Measurements from ENCODE around the gene HOXD9. TPM values are rescaled to one million over a fixed set of nuclear protein-coding genes. Genes with fewer than 3 reads are reported as not detected.

Gene HOXD9
- total RNA-seq, 2 experiments from 2014 or later, result not detected

DNA sequence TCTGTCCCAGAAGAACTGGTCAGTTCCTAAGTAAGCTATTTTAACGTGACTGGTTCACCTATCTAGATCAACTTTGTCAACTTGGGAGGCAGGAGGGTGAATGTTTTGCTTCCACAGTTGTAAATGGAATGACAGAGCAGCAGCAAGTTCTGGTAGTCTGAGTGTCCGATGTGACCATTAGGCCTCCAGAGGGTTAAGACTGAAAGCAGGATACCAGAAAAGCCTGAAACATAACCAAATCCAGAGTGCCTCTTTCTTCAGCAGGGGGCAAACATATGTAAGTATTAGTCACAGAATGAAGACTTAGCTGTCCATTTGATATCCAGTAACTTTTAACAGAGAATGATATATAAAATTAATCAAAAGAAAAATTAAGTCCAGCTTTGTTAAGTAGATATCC is 43.8 kb downstream of the HOXD9 start:
- no TSS peak for BruUV-seq (replicated peaks)
- DNase-seq (ENCODE audit: low spot score), result no peak
- ChIA-PET CTCF (ENCODE audit: unreplicated experiment) (no interaction called here), POLR2A (no interaction called here)
- intact Hi-C loops (cut with micrococcal nuclease; ENCODE audit: unreplicated experiment), result no loop called here
- H3K36me3 ChIP-seq (ENCODE audit: insufficient read depth, low read length), result no peaks in the 10 kb centered on the region
- no peaks in the 10 kb centered on the region for H3K79me2 ChIP-seq (ENCODE audit: insufficient read depth, low read depth, low read length)
- no peak for TF ChIP-seq EZH2phosphoT487 (IDR thresholded peaks at IDR 0.05; ENCODE audit: borderline replicate concordance, low read depth, low read length)
- no peaks in the 10 kb centered on the region for H3K4me1 ChIP-seq (ENCODE audit: insufficient read depth, low read length, poor library complexity, severe bottlenecking)
- H3K9me2 ChIP-seq (ENCODE audit: insufficient read depth, low read length), result no peaks in the 10 kb centered on the region
- H2AFZ ChIP-seq (ENCODE audit: low read length), result no peak overlapping the region
- no peaks in the 10 kb centered on the region for H3K9me3 ChIP-seq (ENCODE audit: low read length)
- no peaks in the 10 kb centered on the region for H4K20me1 ChIP-seq (ENCODE audit: insufficient read depth, low read length)
- H3K4me3 ChIP-seq (ENCODE audit: low read depth, low read length, poor library complexity, severe bottlenecking), result no peak overlapping the region
- H3K4me2 ChIP-seq (ENCODE audit: low read length), result no peak overlapping the region
- H3K27ac ChIP-seq (ENCODE audit: low read depth, low read length, poor library complexity, severe bottlenecking), result no peak overlapping the region

DNA sequence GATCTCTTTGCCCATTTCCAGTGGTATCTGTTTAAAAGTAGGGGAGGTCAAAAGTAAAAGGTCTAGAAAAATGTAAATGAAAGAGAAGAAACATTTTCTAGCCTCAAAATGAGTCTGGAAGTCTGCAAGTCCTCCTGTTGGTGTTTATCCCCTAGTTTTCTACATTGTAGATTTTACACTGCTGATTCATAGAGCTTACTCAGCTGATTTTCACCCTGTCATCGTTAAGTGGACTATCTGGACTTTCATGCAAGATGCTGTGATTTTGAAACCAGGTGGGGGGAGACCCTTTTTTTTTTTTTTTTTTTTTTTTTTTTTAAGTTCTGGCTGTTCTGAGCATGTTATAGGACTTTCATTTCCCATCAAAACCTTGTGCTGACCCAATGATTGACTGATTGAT is 44.9 kb downstream of the HOXD9 start:
- H3K27ac ChIP-seq (ENCODE audit: low read depth, low read length, poor library complexity, severe bottlenecking), result no peak overlapping the region
- H3K4me1 ChIP-seq (ENCODE audit: insufficient read depth, low read length, poor library complexity, severe bottlenecking), result no peaks in the 10 kb centered on the region
- TF ChIP-seq, protein P1, sequence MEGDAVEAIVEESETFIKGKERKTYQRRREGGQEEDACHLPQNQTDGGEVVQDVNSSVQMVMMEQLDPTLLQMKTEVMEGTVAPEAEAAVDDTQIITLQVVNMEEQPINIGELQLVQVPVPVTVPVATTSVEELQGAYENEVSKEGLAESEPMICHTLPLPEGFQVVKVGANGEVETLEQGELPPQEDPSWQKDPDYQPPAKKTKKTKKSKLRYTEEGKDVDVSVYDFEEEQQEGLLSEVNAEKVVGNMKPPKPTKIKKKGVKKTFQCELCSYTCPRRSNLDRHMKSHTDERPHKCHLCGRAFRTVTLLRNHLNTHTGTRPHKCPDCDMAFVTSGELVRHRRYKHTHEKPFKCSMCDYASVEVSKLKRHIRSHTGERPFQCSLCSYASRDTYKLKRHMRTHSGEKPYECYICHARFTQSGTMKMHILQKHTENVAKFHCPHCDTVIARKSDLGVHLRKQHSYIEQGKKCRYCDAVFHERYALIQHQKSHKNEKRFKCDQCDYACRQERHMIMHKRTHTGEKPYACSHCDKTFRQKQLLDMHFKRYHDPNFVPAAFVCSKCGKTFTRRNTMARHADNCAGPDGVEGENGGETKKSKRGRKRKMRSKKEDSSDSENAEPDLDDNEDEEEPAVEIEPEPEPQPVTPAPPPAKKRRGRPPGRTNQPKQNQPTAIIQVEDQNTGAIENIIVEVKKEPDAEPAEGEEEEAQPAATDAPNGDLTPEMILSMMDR (conservative IDR thresholded peaks at IDR 0.05; ENCODE audit: low read length), result no peak
- TF ChIP-seq EZH2phosphoT487 (IDR thresholded peaks at IDR 0.05; ENCODE audit: borderline replicate concordance, low read depth, low read length), result no peak
- no peaks in the 10 kb centered on the region for H3K79me2 ChIP-seq (ENCODE audit: insufficient read depth, low read depth, low read length)
- no peak overlapping the region for H3K4me2 ChIP-seq (ENCODE audit: low read length)
- H3K4me3 ChIP-seq (ENCODE audit: low read depth, low read length, poor library complexity, severe bottlenecking), result no peak overlapping the region
- DNase-seq (ENCODE audit: low spot score), result no peak
- no peaks in the 10 kb centered on the region for H3K36me3 ChIP-seq (ENCODE audit: insufficient read depth, low read length)
- H2AFZ ChIP-seq (ENCODE audit: low read length), result no peak overlapping the region
- no peaks in the 10 kb centered on the region for H4K20me1 ChIP-seq (ENCODE audit: insufficient read depth, low read length)
- H3K9me2 ChIP-seq (ENCODE audit: insufficient read depth, low read length), result no peaks in the 10 kb centered on the region
- POLR2A ChIA-PET, result interaction anchor here (0.6 to 1.0 kb wide), 4 partner anchors 52 to 1693 kb away, joined by 3 to 7 read pairs (median 5); no protein-coding TSS in a partner anchor
- no peaks in the 10 kb centered on the region for H3K9me3 ChIP-seq (ENCODE audit: low read length)
- no TSS peak for BruUV-seq (replicated peaks)
- CTCF ChIA-PET (ENCODE audit: unreplicated experiment), result no interaction called here
- intact Hi-C loops (cut with micrococcal nuclease; ENCODE audit: unreplicated experiment), result no loop called here

DNA sequence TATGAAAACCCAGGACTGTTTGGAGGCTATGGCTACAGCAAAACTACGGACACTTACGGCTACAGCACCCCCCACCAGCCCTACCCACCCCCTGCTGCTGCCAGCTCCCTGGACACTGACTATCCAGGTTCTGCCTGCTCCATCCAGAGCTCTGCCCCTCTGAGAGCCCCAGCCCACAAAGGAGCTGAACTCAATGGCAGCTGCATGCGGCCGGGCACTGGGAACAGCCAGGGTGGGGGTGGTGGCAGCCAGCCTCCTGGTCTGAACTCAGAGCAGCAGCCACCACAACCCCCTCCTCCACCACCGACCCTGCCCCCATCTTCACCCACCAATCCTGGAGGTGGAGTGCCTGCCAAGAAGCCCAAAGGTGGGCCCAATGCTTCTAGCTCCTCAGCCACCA is 46.7 kb downstream of the HOXD9 start:
- TF ChIP-seq, protein P1 (conservative IDR thresholded peaks at IDR 0.05; ENCODE audit: low read length), result no peak
- no peak for TF ChIP-seq EZH2phosphoT487 (IDR thresholded peaks at IDR 0.05; ENCODE audit: borderline replicate concordance, low read depth, low read length)
- ChIA-PET CTCF (ENCODE audit: unreplicated experiment) (interaction anchor here (0.6 kb wide), 1 partner anchor 16 kb away, joined by 7 read pairs; no protein-coding TSS in a partner anchor), POLR2A (interaction anchor here (0.6 kb wide), 2 partner anchors 204 to 440 kb away, joined by 3 to 11 read pairs; no protein-coding TSS in a partner anchor)
- H3K9me3 ChIP-seq (ENCODE audit: low read length), result no peaks in the 10 kb centered on the region
- no peak overlapping the region for H3K27ac ChIP-seq (ENCODE audit: low read depth, low read length, poor library complexity, severe bottlenecking)
- no peaks in the 10 kb centered on the region for H3K4me1 ChIP-seq (ENCODE audit: insufficient read depth, low read length, poor library complexity, severe bottlenecking)
- no peaks in the 10 kb centered on the region for H4K20me1 ChIP-seq (ENCODE audit: insufficient read depth, low read length)
- H3K9me2 ChIP-seq (ENCODE audit: insufficient read depth, low read length), result no peaks in the 10 kb centered on the region
- H3K4me2 ChIP-seq (ENCODE audit: low read length), result no peak overlapping the region
- no peak overlapping the region for H2AFZ ChIP-seq (ENCODE audit: low read length)
- no peak for DNase-seq (ENCODE audit: low spot score)
- intact Hi-C loops (cut with micrococcal nuclease; ENCODE audit: unreplicated experiment), result no loop called here
- no TSS peak for BruUV-seq (replicated peaks)
- no peak overlapping the region for H3K4me3 ChIP-seq (ENCODE audit: low read depth, low read length, poor library complexity, severe bottlenecking)
- no peaks in the 10 kb centered on the region for H3K79me2 ChIP-seq (ENCODE audit: insufficient read depth, low read depth, low read length)
- no peaks in the 10 kb centered on the region for H3K36me3 ChIP-seq (ENCODE audit: insufficient read depth, low read length)
